Measurements from ENCODE around the gene CCDC85C. TPM values are rescaled to one million over a fixed set of nuclear protein-coding genes. Genes with fewer than 3 reads are reported as not detected.

The CCDC85C gene
- total RNA-seq, 2 experiments from 2014 or later: 6.4 to 15.0 TPM

DNA sequence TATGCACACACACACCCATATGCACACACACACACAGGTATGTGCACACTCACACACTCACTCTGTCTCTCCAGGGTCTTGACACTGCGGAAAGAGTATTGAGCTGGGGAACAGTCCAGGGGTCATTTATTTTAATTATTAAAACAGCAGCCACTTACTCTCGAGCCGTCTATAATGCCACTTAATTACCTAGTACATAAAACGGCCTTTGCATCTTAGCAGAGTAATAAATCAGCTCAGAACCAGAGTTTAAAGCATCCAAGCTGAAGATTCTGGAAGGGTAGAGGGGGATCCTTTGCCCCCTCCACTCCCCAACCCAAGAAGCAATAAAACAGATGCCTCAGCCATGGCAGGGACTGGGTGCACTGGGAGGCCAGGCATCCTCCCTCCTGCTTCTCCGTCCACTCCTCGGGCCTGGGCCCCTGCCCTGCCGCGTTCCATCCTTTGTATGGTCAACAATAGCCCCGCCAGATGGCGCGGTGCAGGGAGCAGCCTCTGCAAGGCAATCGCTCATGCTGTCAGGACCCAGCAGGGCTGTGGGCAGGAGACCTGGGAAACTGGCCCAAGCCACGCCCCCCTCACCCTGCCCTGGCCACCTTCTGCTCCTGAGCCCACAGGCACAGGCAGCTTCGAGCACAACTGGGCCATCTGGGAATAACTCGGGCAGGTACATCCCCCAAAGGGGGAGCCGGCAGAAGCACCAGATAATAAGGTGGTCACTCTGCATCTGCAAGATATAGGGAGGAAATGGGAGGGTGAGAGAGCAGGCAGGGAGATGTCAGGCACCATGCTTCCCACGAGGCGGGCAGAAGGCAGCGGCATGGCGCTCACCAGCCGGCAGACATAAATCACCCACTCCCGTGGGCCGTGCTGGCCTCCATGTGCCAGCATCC, 40.9 kb downstream of the CCDC85C start:
- no peaks in the 10 kb centered on the region for H3K79me2 ChIP-seq (ENCODE audit: insufficient read depth, low read depth, low read length)
- no peak for DNase-seq (ENCODE audit: low spot score)
- POLR2A ChIA-PET: no interaction called here
- H3K9me2 ChIP-seq (ENCODE audit: insufficient read depth, low read length): no peaks in the 10 kb centered on the region
- CTCF ChIA-PET (ENCODE audit: unreplicated experiment): no interaction called here
- no peaks in the 10 kb centered on the region for H3K9me3 ChIP-seq (ENCODE audit: low read length)
- no TSS peak for BruUV-seq (replicated peaks)
- H3K36me3 ChIP-seq (ENCODE audit: insufficient read depth, low read length): no peaks in the 10 kb centered on the region
- no peak overlapping the region for H3K4me2 ChIP-seq (ENCODE audit: low read length)
- H4K20me1 ChIP-seq (ENCODE audit: insufficient read depth, low read length): no peaks in the 10 kb centered on the region
- TF ChIP-seq, protein P1, sequence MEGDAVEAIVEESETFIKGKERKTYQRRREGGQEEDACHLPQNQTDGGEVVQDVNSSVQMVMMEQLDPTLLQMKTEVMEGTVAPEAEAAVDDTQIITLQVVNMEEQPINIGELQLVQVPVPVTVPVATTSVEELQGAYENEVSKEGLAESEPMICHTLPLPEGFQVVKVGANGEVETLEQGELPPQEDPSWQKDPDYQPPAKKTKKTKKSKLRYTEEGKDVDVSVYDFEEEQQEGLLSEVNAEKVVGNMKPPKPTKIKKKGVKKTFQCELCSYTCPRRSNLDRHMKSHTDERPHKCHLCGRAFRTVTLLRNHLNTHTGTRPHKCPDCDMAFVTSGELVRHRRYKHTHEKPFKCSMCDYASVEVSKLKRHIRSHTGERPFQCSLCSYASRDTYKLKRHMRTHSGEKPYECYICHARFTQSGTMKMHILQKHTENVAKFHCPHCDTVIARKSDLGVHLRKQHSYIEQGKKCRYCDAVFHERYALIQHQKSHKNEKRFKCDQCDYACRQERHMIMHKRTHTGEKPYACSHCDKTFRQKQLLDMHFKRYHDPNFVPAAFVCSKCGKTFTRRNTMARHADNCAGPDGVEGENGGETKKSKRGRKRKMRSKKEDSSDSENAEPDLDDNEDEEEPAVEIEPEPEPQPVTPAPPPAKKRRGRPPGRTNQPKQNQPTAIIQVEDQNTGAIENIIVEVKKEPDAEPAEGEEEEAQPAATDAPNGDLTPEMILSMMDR (conservative IDR thresholded peaks at IDR 0.05; ENCODE audit: low read length): no peak
- TF ChIP-seq EZH2phosphoT487 (IDR thresholded peaks at IDR 0.05; ENCODE audit: borderline replicate concordance, low read depth, low read length): no peak
- no peak overlapping the region for H3K4me3 ChIP-seq (ENCODE audit: low read depth, low read length, poor library complexity, severe bottlenecking)
- no peak overlapping the region for H2AFZ ChIP-seq (ENCODE audit: low read length)
- H3K27ac ChIP-seq (ENCODE audit: low read depth, low read length, poor library complexity, severe bottlenecking): no peak overlapping the region
- intact Hi-C loops (cut with micrococcal nuclease; ENCODE audit: unreplicated experiment): no loop called here
- H3K4me1 ChIP-seq (ENCODE audit: insufficient read depth, low read length, poor library complexity, severe bottlenecking): no peaks in the 10 kb centered on the region

DNA sequence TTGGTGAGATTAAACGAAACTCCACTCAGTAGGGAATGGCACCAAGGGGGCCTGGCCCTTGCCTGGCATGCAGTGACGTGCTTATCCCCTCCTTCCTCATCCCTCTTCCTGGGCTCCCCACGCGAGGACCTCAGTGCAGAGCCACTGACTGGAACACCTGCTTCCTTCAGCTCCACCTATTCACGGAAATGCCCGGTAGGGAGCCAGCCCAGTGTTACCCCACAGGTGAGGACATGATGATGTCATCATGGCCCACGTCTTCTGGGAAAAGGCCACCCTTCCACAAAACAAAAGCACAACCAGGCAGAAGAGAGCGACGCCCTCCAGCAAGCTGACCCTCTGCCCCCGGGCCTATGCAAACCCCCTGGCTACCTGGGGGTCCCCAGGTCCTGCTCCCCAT, 42.1 kb downstream of the CCDC85C start:
- Histone ChIP-seq H3K79me2 (ENCODE audit: insufficient read depth, low read depth, low read length) (no peaks in the 10 kb centered on the region), H3K9me3 (ENCODE audit: low read length) (no peaks in the 10 kb centered on the region), H3K4me3 (ENCODE audit: low read depth, low read length, poor library complexity, severe bottlenecking) (no peak overlapping the region), H3K36me3 (ENCODE audit: insufficient read depth, low read length) (no peaks in the 10 kb centered on the region), H3K4me1 (ENCODE audit: insufficient read depth, low read length, poor library complexity, severe bottlenecking) (no peaks in the 10 kb centered on the region), H3K27ac (ENCODE audit: low read depth, low read length, poor library complexity, severe bottlenecking) (no peak overlapping the region), H3K4me2 (ENCODE audit: low read length) (no peak overlapping the region), H3K9me2 (ENCODE audit: insufficient read depth, low read length) (no peaks in the 10 kb centered on the region), H2AFZ (ENCODE audit: low read length) (no peak overlapping the region), H4K20me1 (ENCODE audit: insufficient read depth, low read length) (no peaks in the 10 kb centered on the region)
- no peak for DNase-seq (ENCODE audit: low spot score)
- POLR2A ChIA-PET: no interaction called here
- CTCF ChIA-PET (ENCODE audit: unreplicated experiment): no interaction called here
- intact Hi-C loops (cut with micrococcal nuclease; ENCODE audit: unreplicated experiment): no loop called here
- BruUV-seq (replicated peaks): no TSS peak
- TF ChIP-seq, protein P1 (conservative IDR thresholded peaks at IDR 0.05; ENCODE audit: low read length): no peak
- TF ChIP-seq EZH2phosphoT487 (IDR thresholded peaks at IDR 0.05; ENCODE audit: borderline replicate concordance, low read depth, low read length): no peak

All from OCI-LY7 (cell line).